NCI-H82 treated with DMSO at 0.1 percent for 48 hours (cell line): ENCODE measurements around the gene MED14.

Source experiments
- DNase-seq: peaks from one replicate; lab custom pipeline; 2025; ENCODE audit not compliant: unreplicated experiment; lab: John Stamatoyannopoulos, UW

Gene MED14

DNA sequence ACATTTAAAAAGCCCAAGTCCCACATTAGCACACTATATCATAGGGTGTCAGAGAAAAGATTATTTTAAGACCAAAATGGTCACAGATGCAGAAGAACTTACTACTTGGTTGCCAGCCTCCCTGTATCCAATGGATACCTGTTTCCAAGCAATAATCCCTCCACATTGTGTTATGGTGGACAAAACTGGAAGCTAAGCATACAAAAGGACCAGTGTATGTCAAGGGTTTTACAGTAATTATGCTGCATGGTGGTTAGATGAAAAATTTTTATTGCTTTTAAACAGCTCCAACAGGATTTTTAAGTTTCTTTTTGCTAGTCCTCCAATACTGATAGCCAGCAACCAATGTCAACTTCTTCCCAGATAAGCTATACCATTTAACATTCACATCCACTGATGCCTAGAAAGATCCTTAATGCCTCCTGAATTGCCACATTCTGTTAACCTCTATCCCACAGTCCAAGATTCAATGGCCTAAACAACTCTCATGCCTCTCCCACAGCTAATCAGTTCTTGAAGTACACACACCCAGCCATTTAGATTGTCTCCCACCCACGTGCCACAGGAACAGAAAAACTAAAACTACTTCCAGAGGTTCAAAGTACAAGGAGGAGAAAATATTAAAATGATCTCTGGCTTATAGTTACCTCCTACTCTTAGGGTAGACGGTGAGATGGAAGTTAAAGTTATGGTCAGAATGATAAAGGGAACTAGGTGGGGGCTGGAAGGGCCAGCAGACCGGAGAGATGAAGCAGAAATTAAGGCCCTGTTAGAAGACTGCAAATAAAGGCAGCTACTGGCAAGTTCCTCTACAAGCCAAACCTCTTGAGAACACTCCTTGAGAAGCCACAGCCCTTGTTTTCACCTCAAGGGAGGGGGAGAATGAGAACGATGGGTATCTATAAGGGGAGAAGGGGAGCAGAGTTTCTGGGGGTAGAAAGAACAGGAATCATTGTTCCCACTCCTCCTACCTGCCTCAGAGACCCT, 5.5 kb downstream of the MED14 start:
- no peak for DNase-seq

- DNase-seq: no peak
These were observed 7.6 kb downstream of the MED14 start for GRCh38 chrX:40727581-40728252.

DNA sequence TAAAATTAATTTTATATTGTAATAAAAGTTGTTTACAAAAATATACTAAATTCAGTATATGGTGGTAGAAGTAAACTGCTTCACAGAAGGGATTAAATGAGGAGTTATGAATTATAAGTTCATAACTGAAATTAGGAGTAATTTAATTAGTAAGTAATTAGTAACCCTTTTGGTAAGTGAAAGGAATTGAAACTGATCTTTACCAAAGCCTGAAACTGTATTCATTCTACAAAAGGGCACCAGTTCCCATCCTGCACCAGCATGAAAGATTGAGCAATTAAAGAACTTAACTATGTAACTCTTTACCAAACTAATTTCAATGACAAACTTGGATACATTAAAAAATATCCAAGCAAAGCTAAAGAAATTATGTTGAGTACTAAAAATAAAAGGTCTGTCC, 8.2 kb downstream of the MED14 start:
- no peak for DNase-seq

GRCh38 chrX:40722930-40723329, 12.4 kb downstream of the MED14 start:
- DNase-seq: no peak

- DNase-seq: no peak
These were observed 13.7 kb downstream of the MED14 start for GRCh38 chrX:40721489-40722106.

DNA sequence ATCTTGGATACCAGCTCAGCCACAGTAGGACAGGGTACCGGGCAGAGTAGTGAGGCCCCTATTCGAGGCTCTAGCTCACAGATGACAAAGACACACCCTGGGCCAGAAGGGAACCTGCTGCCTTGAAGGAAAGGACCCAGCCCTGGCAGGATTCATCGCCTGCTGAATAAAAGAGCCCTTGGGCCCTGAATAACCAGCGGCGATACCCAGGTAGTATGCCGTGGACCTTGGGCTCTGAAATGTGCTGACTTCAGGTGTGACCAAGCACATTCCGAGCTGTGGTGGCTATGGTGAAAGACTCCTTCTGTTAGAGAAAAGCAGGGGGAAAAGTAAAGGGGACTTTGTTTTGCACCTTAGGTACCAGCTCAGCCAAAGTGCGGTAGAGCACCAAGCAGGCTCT, 14.6 kb downstream of the MED14 start:
- DNase-seq: no peak

DNA sequence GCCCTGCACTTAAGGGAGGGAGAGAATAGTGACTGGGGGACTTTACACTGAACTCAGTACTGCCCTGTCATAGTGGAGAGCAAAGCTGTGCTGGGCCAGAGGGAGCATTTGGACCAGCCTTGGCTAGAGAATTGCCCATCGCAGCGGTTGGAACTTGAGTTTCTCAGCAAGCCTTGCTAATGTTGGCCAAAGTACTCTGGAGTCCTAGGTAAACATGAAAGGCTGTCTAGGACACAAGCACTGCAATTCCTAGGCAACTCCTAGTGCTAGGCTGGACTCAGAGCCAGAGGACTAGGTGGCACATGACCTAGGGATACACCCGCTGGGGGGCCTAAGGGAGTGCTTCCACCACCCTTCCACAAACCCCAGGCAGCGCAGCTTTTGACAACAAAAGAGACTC, 15.0 kb downstream of the MED14 start:
- DNase-seq: no peak

- no peak for DNase-seq
These were observed 15.6 kb downstream of the MED14 start for GRCh38 chrX:40719731-40720130.

DNA sequence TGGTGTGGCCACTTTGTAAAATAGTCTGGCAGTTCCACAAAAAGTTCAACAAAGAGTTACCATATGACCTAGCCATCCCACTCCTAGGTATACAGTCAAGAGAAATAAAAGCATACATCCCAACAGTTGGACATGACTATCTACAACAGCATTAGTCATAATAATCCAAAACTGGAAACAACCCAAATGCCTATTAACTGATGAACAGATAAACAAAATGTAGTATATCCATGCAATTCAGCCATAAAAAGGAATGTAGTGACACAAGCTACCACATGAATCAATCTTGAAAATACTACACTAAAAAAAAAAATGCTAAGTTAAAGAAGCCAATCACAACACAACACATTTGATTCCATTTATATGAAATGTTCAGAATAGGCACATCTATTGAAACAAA, 16.1 kb downstream of the MED14 start:
- DNase-seq: no peak

DNA sequence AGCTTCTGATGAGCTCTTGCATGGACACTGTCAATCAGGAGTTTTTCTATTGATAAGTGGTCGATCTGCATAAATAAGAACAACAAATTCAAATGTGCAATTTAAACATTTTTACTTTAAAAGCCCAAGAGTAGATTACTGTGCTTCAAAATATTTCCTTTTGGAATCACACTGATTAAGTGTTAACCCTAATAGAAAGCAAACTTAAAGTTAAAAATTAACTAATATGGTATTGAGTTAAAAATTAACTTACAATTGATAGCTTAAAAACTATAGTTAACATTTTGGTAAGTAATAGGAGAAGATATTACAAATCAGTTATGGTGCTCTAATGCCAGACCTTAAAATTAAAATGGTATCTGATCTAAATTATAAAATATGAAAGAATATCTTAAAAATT, 25.9 kb downstream of the MED14 start:
- no peak for DNase-seq

GRCh38 chrX:40705658-40706312, 29.6 kb downstream of the MED14 start:
- no peak for DNase-seq

DNA sequence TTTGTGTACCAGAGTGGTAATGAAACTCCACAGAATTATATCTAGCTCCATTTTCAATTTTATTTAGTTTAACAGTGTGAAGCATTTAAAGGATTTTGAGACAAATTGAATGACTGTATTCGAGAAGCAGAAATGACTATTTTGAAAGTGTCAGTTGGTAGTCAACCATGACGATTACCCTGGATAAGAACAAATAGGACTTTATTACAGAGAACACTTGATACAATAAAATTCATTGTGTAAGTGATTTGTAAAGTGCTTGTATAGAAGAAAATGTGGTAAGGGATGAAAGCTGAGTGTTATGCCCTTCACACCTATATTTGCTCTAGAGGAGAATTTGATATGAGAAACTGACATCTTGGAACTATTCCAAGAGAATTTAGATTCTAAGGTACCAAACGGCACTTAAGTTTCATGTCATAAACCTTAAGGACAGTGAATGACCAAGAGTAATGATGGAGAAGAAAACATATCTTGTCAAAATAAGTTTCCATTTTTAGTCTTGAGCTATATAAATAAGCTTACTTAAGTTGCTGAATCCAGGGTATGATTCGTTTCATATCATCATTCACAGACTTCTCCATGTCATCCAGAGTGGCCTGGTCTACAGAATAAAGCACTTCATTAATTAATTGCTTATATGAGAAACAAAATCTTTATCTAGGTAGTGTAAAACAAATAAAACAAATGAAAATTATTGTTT, 34.6 kb downstream of the MED14 start:
- no peak for DNase-seq

DNA sequence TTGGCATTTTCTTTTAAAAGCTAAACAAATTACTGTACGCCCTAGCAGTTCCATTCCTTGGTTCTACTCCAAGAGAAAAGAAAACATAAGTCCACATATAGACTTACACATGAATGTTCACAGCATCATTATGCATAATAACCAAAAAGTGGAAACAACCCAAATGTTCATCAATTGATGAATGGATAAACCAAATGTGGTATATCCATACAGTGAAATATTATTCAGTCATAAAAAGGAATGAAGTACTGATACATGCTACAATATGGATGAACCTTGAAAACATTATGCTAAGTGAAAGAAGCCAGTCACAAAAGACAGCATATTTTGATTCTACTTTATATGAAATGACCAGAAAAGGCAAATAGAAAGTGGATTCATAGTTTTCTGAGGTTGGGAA, 36.5 kb downstream of the MED14 start:
- DNase-seq: no peak

GRCh38 chrX:40694802-40695201, 40.5 kb downstream of the MED14 start:
- DNase-seq: no peak

DNA sequence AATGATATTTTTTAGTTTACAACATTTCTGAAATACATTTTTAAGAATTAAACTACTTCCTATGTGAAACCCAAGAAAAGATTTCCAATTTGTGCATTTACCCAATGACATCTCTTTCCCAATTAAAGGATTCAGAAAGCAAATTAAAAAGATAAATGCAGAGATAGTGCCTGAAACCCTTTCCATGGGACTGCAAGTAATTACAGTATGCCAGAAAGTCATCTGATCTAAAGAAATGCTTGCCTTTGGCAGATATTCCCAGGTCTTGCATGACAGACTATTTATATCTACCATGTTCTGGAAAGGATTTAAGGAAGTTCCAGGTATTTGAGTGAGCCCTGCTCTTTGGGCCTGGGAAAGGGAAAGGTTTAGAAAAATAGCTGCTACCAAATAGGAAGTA, 46.4 kb downstream of the MED14 start:
- no peak for DNase-seq

DNA sequence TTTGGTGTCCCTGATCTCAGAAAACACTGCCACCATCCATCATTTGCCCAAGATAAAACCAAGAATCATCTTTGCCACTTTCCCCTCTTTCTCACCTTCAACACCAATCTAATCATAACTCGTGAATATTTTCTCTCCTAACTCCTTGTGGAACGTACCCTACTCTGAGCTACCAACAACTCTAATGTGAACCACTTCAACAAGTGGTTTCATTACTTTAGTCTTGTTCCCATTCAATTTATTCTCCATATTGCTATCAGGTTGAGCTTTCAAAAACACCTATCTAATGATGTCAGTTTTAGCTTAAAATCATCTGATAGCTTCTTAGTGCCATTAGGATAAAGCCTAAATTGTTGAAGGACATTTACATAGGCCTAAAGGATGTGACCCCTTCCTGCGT, 48.2 kb downstream of the MED14 start:
- no peak for DNase-seq

DNA sequence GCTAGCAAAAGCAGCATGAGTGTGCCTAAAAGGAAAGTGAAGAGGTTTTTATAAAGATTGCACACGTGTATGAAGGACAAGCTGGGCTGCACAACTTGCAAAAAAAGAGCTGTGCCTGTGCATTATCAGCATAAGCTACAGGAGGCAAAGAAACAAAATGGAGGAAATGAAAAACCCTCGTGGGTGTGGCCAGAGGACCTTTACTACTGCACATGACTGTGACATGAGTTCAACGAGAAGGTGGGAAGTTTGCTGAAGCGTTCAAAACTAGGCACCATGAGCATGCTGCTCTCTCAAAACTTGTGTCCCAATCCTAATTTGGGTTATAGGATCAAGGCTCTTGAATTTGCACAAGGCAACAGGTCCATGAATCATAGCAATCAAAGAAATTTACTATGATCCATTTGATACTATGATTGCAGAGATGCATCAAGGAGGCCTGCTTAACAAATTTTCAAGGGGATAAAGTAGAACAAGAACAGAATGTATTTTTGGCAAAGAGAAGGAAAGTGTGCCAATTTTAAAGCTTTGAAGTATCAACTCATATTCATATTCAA, 49.9 kb downstream of the MED14 start:
- no peak for DNase-seq

- no peak for DNase-seq
These were observed 51.2 kb downstream of the MED14 start for GRCh38 chrX:40684092-40684491.

DNA sequence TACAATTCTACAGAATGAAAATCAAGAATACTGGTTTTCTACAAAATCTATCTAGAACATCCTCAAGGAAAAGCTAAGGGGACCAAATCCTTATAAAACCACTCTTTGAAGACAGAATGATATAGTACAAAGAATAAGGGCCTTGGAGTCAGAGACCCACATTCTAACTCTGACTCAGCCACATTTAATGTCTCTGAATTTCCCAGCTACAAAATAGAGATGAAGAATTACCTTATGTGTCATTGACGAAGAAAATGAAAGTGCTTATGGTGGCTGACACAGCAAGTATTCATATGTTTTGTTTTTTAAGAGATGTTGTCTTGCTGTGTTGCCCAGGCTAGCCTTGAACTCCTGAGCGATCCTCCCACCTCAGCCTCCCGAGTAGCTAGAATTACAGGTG, 52.1 kb downstream of the MED14 start:
- no peak for DNase-seq

- no peak for DNase-seq
These were observed 64.2 kb downstream of the MED14 start for GRCh38 chrX:40671126-40671525.
